HG02938 (cell line): ENCODE results near the gene PRKCZ.

Source experiments
- ATAC-seq: cut with Tn5 transposase; IDR thresholded peaks from one replicate; pipeline ENCODE4 v1.9.1; 2021; ENCODE audit warnings: mild to moderate bottlenecking, moderate library complexity; ENCODE audit not compliant: unreplicated experiment

The PRKCZ gene

DNA sequence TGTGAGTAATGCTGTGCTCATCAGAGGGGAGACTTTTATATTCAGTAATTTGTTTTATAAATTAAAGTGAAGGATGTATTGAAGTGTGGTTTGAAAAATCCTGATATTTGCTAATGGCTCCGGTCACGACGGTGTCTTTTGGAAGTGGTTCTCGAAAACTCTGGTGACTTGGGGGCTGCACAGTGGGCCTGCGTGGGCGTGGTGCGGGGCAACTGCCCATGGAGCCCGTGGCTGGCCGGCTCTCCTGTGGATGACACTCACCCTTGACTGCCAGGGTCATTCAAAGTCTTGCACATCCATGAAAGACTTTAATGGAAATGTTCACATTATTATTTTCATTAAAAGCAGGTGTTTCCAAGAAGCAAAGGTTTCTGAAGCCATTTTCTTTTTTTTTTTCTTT, 136.7 kb downstream of the PRKCZ start:
- no peak for ATAC-seq

DNA sequence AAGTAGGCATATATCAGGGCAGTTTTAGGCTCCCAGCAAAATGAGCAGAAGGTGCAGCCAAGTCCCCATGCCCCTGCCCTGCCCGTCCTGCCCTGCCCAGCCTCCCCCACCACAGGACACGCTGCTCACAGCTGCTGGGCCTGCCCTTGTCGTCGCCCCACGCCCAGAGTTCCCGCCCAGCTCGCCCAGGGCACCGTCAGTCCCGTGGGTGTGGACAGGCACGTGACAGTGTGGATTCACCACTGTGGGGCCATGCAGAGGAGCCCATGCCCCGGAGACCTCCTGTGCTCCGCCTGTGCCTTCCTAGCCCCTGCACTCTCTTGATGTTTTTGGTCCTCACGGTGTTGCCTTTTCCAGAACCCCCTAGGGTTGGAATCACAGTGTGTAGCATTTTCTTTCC, 137.4 kb downstream of the PRKCZ start:
- no peak for ATAC-seq

DNA sequence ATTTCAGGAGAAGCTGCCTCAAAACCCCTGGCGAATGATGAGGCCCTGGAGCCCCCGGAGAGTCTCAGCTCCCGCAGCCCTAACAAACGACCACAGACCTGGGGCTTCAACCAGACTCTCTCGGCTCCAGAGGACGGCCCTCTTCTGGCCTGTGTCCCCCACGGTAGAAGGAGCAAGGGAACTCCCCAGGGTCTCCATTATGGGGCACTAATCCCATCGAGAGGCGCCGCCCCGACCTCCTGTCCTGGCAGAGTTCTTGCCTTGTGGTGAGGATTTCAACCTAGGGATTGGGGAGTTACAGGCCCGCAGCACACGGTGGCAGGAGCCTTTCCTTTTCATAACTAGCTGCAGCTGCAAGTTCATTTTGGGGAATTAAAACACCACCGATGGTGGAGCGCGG, 138.1 kb downstream of the PRKCZ start:
- no peak for ATAC-seq

DNA sequence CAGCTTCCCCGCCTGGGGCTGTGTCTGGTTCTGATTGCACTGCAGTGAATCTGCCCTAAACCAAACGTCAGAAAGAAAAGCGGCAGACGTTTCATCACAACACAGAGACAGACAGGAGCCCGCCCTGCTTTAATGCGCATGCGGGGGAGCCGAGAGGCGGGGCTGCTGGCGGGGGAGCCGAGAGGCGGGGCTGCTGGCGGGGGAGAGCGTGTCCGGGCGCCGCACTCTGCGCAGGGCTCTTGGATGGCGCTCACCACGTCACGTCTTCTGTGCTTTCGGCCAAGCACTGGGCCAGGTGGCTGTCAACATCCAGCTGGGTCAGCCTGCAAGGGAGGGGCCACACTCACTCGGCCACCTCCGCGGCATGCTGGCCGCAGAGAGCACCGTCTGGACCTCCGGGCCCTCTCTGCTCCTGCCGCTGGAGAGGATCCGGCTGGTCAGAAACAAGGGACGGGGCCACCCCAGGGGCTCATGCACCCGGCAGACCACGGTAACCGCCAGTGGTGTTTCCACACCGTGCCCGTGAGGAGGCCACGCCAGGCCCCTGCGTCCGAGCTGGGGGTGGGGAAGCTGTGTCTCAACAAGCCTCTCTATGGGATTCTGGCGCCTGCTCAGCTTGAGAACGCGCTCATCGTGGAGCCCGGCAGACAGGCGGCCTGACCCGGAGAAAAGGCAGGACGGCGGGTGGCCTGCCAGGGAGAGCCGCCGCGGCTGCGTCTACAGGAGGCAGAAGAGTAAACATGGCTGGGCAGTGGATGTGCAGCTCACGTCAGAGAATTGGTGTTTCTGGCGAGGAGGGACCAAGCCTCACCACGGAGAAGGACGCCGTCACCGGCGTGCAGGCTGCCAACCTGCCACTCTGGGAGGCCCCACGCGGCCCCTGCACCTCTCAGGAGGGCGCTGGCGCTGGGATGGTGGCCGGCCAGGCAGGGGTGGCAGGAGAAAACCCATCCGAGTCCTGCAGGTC, 139.5 kb downstream of the PRKCZ start:
- peak; percentile 75 for ATAC-seq

DNA sequence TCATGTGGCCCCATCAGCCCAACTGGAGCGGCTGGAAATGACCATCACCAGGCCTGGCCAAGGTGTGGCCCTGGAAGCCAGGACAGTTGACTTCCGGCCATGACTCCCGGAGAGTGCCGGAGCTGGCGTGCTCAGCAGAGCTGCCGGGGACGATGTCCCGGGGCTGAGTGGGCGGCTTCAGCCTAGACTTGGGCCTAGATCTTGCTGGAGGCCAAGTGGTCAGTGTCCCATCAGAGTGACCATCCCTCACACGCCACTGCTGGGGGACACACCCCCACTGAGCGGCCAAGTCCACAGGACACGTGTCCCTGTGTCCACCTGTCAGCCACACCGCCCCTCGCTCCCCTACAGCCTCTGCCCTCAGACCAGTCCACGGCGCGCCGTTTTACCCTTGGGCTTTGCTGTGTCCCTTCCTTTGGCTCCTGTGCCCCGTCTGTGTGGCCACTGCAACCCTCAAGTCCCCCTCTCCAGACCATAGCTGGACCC, 140.3 kb downstream of the PRKCZ start:
- ATAC-seq, result no peak

DNA sequence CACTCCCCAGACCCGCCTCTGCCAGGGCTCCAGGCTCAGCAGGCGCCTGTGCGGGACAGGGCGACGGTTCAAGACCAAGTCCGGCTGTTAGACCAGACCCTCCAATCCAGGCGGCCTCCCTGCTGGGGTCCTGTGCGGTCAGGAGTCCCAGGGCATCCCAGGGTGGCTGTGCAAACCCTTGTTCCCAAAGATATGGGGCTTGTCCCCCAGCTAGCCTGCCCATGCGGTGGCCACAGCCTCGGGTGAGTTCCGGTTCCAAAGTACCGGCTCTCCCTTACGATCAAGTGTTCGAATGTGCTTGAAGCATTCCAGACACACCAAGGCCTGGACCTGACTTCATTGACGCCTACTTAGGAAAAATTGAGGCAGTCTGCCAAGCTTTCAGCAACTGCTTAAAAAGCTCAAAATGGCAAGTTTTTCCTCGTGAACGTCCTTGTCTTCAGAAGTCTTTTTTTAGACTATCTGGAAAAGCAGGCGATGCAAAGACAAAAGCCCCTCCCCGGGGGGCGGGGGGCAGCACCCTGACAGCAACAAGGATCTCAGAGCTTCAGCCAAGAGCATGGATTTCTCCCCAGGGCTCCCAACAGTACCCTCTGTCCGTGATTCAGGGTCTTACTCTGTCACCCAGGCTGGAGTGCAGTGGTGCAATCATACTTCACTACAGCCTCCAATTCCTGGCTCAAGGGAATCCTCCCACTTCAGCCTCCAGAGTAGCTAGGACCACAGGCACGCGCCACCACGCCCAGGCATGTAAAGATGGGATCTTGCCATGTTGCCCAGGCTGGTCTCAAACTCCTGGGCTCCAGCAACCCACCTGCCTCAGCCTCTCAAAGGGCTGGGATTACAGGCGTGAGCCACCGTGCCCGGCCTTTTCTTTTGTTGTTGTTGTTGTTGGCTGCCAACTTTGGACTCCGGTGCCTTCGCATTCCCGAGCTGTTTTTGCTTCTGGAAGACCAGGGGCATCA, 142.1 kb downstream of the PRKCZ start:
- no peak for ATAC-seq

DNA sequence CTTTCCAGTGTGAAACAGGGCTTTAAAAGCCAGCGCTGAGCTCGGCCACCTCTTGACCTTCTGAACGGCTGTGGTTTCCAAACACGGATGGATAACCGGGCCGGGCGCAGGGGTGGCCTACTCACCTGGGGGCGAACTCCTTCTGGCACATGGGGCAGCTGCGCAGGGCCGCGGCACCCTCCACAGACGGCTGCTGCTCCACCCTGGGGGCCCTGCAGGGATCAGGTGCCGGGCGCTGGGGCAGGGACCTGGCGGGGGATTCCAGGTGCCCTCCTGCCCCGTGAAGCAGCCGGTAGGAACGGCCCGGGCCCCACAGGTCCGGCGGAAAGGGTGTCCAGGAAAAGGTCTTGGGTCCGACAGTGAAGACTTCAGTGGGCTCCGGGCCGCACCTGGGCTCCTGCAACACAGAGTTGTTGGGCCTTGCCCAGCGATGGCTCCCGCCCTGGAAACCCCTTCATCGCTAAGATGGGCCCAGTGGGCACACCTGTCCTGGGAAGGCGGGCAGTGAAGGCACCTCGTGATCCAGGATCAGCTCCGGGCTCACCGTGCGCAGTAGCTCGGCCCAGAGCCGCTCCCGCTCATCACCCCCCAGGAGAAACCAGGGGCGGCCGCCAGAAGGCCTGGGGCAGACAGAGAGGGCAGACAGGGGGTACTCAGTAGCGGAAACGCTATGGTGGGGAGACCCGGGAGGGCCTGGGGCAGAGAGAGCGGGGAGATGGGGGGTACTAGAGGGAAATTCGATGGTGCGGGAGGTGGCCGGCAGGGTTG, 143.5 kb downstream of the PRKCZ start:
- no peak for ATAC-seq

DNA sequence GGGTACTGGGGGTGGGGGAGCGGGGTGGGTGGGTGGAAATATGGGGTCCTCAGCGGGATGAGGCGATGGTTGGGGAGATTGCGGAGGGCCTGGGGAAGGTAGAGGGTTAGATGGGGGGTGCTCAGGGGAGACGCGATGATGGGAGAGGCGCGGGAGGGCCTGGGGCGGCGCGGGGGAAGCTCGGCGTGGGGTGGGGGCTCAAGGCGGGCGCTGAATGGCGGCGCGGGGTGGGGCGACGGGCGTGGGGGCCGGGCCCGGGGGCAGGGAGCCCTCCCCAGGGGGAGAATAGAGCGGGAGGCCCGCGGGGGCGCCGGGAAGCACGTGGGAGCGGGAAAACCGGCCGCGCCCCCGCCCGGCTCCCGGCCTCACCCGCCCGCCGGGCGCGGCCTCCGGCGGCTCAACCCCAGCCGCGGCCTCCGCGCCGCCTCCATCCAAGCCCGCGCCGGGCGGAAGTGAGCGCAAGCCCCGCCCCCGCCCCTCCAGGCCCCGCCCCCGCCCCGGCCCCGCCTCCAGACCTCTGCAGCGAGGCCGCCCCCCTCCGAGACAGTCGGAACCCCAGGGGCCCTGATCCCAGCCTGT, 144.2 kb downstream of the PRKCZ start, which contains the start of gene FAAP20:
Gene FAAP20, minus strand, starts transcription at position 454 of the 579 bp plus-strand sequence. Its CDS starts 23 bp downstream, at position 431.
- ATAC-seq, result peak; percentile 48

DNA sequence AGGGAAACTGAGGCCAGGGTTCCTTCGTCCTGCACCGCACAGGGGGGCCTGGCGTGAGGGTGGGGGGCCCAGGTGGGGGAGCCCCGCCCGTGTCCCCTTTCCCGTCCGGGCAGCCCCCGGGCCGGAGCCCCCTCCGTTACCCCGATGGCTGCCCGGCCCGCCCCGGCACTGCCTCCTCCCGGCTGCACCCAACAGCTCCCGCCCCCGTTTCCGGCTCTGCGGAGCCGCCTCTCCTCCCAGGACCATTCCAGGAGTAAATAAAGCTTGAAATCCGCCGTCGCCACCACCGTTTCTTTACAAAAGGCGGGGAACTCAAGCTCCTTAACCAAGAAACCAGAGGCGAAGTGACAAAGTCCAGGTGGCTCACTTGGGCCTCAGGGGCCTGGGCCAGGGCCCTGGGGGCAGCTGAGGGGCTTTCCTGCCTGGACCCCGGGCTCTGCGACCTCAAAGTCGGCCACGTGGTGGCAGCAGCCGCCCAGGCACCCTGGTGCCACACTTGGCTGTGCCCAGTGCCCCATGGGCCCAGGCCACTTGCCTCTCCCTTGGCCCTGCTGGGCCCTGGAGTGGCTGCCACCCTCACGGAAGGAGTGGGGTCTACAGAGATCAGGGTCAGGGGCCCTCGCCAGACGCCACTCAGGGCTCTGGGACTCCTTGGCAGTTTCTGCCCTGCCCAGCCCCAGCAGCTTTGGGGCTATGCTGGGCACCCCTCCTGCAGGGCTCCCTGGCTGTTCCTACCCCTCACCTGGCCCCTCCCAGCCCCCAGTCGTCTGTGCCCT, 144.9 kb downstream of the PRKCZ start:
- ATAC-seq, result peak; percentile 58

DNA sequence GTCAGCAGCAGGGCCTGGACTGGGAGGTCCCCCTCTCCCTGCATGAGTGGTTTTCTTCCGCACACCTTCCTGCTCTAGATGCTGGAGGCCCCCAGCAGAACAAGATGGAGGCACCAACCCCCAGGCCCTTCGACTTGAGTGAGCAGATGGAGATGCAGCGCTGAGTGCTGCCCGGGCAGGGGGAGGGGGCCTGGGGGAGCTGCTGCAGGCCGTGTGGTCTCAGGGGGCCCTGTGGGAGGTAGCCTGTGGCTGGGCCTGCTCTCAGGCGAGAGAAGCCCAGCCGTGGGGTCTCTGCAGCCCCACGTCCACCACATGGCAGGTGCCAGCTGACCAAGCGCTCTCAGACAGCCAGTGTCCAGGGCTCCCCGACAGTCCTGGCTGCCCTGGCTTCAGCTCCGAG, 145.6 kb downstream of the PRKCZ start:
- no peak for ATAC-seq

DNA sequence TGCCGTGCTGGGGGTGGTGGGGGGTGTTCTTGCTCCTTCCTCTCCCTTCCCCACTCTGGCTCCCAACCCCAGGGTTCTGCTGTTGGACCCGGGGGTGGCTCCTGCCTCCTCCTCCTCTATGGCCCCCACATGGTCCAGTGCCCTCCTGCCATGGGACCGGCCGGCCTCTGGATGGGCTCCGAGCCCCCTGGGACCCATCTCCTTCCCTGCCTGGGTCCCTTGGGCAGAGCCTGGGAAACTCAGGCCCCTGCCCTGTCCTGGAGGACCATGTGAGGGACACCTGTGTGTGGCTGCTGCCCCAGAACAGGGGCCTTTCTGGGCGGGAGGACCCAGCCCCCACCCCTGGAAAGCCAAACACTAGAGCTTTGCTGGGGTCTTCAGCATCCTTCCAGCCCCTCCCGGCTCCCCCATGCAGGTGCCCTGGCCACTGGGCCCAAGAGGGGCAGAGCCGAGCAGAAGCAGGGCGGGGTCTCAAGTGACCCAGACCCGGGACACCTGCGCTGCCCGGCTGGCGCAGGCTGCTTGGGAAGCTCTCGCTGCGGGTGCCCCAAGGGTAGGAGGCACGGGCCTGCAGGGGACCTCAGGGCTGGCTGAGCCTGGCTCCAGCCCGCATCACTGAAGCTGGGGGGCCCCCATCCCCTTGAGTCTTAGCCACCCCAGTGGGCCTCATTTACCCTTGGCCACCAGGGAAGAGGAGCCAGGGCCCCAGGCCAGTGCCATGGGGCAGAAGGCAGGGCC, 146.9 kb downstream of the PRKCZ start:
- ATAC-seq, result no peak

DNA sequence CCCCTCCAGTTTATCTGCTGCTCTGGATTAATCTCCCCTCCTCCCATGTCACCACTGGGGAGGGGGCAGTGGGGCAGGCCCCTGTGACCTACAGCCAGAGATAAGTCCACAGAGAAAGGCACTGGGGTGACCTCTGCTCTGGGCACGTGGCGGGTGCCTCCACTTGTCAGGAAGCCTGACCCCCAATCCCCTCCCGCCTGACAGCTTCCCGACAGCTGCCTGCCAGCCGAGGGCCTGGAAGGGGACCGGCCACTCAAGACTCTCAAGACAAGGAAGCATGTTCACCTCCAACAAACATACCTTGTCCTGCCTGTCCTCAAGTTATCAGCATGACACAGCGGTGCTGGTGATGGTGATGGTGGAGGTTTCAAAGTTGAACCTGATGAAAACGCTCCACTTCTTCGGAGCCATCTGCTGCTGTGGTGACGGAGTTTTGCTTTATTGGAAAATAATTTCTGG, 147.5 kb downstream of the PRKCZ start:
- ATAC-seq, result no peak

DNA sequence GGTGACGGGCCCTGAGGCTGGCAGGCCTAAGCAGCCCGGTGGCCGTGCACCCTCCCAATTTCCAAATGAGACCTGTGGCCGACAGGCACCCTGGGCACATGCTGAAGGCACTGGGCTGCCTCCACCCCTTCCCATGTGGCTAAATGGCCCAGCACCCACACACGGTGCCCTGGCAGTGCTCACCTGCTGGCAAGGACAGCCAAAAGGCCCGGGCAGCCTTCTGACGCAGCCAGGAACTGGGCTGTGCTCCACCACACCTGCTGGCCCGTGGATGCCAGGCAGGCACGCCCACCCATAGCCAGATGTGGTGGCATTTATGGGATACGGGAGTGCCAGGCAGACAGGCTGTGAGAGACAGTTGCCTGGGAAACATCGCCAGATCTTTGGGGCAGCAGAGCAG, 148.4 kb downstream of the PRKCZ start:
- no peak for ATAC-seq

DNA sequence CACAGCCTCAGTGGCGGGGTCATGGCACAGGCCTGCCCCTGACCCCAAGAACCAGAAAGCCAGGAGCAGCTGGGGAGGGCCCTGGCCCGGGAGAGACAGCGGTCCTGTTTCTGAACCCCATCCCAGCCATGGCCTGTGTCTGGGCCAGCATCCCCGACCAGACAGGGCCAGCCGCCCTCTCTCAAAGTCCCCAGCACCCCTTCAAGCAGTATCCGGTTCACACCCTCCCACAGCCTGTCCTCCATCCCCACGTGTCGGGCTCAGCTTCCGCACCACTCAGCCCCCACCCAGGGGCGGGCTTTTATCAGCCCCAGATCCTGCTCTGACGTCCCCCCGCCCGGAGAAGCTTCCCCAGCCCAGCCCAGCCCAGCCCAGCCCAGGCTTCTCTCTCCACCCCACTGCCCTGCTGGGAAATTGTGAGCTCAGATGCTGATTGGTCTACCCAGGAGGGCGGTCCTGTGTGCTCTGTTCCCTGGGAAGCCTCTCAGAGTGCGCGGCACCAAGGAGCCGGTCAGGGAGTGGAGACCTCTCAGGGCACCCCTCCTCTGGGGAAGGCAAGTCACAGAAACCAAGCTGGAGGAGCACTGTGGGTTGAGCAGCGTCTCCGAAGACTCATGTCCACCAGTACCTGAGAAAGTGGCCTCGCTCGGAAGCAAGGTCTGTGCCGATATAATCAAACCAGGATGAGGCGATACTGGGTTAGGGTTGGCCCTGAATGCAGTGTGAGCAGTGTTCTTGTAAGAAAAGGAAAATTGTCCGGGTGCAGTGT, 149.0 kb downstream of the PRKCZ start:
- ATAC-seq, result peak; percentile 35

DNA sequence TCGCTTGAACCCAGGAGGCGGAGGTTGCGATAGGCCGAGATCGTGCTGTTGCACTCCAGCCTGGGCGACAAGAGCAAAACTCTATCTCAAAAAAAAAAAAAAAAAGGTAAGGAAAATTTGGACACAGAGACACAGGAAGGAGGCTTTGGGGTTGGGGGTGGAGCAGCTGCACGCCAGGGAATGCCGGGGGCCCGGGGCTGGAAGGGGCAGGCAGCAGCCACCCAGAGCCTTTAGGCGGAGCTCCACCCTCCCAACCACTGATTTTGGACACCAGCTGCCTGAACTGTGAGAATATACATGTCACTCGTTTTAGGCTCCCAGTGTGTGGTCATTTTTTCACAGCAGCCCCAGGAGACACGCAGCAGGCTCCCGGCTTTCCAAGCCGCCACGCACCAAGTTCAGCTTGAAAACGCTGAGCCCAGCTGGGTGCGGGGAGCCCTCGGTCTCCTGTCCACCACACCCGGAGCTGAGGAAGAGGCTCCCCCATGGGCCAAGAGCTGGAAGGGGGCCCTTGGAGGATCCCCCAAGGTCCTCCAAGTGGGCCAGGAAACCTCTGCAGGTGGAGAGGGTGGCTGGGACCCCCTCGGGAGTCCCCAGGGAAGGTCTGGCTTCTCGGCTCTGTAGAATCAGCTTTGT, 150.2 kb downstream of the PRKCZ start:
- ATAC-seq, result no peak

DNA sequence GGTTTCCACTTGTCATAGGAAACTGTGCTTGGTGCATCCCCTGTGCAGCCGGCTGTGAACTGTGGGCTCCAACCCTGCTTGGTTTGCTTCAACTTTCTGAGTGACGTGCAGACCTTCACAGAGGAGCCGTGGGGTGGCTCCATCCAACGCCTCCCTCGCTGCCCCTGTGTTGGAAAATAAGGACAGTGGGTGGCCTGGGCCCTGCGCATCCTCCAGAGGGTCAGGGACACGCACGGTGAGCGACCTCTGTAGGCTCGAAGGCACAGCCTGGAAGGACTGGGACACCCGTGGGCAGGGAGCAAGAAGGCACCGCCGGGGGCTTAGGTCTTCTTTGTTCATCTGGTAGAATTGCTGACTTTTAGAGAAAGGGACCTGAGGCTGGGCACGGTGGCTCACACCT, 150.9 kb downstream of the PRKCZ start:
- ATAC-seq, result no peak

DNA sequence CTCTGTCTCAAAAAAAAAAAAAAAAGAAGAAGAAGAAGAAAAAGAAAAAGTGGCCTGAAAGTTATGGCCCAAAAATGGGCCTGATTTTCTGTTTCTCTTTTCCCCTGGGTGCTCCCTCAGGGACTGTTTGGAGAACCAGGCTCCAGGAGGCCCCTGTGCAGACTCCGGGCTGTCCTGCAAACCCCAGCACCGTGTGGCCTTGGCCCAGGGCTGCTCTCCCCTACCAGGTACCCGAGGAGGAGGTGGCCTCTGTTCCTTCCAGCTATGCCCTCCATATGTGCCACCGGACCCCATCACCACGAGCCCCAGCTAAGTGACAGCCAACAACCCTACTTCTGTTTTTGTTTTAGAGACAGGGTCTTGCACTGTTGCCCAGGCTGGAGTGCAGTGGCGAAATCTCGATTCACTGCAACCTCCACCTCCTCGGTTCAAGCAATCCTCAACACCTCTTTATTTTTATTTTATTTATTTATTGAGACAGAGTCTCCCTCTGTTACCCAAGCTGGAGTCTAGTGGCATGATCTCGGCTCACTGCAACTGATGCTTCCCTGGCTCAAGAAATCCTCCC, 151.9 kb downstream of the PRKCZ start:
- ATAC-seq, result no peak
